Putamen (tissue), 1 donor: ENCODE measurements around the gene KLHL12.
"Not testable (repeated sequence)": the region's sequence is repeated elsewhere in the genome, so short reads cannot be mapped to it uniquely, and the experiment has no call there.

Experiments
- DNase-seq: peaks from one replicate; pipeline ENCODE4 v3.0.0-alpha.2; 2016; ENCODE audit warnings: low spot score

Gene KLHL12

DNA sequence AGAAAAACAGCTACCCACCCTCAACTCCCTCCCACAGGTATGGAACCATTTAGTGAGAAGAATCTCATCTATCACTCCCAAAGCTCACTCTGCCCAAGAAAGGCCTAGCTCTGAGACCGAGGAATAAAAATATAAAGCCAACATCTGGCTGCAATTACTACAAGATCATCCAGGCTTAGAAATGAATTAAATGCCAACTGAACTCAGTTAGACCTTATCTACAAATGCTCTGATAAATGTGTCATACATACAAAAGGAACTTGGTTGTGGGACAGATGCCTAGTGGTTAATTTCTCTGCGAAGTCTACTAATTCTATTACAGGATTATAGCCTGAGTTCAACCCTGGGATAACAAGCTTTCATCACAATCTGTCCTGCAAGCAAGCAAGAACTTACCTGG is 24.4 kb upstream of the KLHL12 start:
- no peak for DNase-seq

DNA sequence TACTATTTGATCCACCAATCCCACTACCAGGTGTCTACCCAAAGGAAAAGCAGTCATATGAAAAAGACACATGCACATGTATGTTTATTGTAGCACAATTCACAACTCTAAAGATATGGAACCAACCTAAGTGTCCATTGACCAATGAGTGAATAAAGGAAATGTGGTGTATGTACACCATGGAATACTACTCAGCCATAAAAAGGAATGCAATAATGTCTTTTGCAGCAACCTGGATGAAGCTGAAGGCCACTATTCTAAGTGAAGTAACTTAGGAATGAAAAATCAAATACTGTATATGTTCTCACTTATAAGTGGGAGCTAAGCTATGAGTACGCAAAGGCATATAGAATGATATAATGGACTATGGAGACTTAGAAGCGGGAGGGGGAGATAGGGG is 18.4 kb upstream of the KLHL12 start:
- DNase-seq: no peak

DNA sequence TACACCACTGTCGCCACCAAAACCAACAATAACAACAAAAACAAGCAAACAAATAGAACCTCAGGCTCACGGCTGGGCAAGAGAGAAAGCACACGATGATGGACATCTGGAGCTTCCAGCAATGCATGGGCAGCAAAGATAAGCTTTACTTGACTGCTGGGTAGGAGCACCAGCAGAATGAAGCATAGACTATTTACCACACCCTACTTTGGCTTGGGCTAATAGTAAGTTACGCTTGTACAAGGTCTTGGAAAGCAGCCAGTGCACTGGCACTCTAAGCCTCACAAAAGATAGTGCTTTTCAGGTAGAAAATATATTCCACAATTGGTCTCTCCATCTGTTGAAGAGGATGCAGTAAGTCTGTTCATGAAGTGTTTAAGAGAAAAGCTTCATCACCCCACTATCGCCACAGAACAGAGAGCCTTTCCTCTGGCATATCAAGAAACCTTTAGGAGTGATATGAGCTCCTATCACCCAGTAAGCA is 17.4 kb upstream of the KLHL12 start:
- DNase-seq: no peak

DNA sequence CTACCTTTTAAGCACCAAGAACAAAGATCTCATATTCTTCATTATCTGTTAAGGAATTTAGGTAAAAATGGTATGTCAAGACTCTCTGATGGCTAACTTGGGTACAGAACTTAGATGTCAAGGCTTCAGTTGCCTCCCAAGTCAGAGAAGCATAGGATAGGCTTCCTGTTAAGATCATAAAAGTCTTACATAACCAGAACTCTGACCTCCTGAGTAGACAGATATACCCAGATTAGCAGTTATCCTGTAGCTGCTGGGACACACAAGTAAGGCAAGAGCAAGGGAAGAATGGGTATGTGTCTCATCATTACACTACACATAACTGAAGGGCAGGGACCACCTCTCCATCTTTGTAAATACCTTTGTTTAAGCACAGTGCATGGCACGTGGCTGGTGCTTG is 15.4 kb upstream of the KLHL12 start:
- no peak for DNase-seq

DNA sequence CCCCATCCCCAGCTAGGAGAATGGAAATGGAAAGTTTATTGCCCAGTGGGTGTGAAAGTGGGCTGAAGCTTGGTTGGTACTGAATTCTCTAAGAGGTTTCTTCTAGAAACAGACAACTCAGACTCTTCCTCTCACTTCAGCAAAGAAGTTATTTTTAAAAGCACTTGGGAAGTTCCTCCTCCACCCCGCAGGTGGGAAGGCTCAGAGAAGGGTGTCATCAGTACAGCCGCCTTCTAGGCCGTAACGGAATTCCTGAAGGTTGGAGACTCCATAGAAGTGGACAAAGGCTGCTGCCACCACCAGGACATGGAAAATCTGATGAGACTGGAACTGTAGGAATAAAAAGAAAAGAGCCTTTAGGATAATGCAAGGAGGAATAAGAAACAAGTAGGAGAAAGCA is 14.3 kb upstream of the KLHL12 start:
- no peak for DNase-seq

DNA sequence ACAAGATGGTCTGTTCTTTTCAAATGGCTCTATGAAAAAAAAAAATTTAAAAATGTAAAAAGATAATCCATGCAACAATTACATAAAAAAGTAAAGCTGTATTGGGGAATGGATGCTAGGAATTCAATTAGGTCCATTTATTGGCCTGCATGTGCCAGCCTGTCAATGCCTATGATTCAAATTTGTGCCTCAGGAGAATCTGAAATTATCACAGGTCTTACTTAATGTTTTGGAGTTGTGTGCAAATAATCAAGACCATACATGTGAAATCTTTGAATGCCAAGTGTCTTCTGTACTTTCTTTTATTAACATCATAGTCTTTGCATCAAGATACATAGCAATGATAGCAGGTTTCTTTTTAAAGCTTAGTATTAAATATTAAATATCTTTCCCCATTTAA is 13.5 kb upstream of the KLHL12 start:
- DNase-seq: no peak

DNA sequence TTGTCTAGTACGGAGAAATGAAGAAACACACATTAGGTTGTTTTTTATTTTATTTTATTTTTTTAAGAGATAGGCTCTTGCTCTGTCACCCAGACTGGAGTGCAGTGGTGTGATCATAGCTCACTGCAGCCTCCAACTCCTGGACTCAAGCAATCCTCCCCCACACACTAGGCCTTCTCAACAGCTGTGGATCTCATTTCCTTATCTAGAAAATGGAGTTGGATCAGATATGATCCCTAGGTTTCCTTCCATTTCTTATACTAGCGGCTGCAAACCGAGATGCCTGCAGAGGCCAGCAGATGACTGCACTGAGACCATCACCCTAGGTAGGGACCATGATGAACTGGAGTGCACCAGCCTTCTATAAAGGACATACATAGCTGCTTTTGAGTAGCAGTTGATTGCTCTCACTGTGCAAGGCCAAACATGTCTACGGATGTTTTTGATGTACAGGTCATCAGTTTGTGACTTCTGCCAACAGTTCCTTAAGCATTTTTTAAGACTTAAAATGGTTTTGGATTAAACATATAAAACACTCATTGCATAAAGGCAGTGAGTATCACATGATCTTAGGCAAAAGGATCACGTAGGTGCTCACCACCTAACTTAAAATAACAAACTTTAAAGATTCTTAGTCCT is 11.4 kb upstream of the KLHL12 start:
- no peak for DNase-seq

DNA sequence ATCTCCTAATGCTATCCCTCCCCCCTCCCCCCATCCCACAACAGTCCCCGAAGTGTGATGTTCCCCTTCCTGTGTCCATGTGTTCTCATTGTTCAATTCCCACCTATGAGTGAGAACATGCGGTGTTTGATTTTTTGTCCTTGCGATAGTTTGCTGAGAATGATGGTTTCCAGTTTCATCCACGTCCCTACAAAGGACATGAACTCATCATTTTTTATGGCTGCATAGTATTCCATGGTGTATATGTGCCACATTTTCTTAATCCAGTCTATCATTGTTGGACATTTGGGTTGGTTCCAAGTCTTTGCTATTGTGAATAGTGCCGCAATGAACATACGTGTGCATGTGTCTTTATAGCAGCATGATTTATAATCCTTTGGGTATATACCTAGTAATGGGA is 9.4 kb upstream of the KLHL12 start:
- not testable (repeated sequence) for DNase-seq

DNA sequence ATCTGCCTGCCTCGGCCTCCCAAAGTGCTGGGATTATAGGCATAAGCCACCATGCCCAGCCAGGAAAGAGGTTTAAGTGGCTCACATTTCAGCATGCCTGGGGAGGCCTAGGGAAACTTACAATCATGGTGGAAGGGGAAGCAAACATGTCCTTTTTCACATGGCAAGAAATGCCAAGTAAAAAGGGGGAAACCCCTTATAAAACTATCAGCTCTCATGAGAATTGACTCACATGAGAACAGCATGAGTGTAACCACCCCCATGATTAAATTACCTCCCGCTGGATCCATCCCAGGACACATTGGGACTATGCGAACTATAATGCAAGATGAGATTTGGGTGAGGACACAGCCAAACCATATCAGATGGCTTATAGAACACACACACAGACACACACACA is 8.8 kb upstream of the KLHL12 start:
- no peak for DNase-seq

DNA sequence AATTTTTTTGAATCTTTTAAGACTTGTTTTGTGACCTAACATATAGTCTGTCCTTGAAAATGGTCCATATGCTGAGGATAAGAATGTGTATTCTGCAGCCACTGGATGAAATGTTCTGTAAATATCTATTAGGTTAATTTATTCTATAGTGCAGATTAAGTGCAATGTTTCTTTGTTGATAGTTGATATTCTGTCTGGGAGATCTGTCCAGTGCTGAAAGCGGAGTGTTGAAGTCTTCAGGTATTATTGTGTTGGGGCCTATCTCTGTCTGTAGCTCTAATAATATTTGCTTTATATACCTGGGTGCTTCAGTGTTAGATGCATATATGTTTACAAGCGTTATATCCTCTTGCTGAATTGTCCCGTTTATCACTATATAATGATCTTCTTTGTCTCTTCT is 7.7 kb upstream of the KLHL12 start:
- DNase-seq: no peak

DNA sequence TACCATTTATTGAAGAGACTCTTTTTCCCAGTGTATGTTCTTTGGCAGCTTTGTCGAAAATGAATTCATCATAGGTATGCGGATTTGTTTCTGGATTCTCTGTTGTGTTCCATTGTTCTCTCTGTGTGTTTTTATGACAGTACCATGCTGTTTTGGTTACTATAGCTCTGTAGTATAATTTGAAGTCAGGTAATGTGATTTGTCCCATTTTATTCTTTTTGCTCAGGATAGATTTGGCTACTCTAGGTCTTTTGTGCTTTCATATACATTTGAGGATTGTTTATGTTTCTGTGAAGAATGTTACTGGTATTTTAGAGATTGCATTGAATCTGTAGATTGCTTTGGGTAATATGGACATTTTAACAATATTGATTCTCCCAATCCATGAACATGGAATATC is 5.4 kb upstream of the KLHL12 start:
- no peak for DNase-seq

DNA sequence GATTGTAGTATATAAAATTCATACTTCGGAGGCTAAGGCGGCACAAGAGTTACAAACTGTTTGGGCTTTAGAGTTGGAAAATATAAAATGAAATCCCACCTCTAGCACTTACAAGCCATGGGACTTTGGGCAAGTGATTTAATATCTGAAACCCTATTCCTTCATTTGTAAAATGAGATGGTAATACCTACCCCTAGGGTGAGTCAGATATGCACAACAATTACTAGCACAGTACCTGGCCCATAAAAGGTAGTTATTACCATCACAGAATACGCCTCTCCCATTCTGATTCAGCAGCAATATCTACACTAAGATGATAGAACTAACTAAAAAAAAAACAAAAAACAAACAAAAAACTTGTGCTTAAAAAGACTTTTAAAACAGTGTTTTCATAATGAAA is 3.5 kb downstream of the KLHL12 start:
- no peak for DNase-seq

DNA sequence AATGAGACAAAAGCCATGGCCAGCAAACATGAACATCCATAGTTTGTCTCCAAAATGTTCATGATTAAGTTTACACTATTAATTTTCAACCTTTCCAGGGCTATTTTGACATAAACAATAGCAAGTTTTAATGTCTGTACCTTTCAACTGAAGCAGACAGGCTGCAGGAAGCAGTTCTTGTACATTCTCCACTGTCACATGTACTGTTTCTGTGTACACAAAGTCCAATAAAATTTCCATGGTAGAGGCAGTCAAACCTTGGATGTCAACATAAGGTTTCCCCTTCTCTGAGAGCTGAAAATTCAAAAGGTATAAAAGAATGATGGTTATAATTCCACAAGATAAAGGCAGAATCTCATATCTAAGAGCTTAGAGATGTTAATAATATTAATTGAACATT is 7.4 kb downstream of the KLHL12 start:
- DNase-seq: no peak

DNA sequence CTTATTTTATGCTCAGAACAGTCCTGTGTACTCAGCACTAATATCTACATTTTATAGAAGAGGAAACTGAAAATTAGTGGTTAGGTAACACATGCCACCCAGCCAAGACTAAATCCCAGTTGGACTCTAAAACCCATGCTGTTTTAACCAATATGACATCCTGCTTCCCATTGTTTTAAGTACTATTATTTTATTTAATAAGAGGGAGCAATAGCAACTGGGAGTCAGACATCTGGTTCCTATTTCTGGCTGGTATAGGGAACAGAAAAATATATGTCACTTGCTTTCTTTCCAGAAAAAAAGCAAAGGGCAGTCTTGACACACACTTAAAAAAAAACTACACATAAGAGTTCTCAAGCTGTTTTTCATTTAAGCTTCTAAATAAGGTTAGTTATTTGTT is 11.9 kb downstream of the KLHL12 start:
- DNase-seq: no peak

DNA sequence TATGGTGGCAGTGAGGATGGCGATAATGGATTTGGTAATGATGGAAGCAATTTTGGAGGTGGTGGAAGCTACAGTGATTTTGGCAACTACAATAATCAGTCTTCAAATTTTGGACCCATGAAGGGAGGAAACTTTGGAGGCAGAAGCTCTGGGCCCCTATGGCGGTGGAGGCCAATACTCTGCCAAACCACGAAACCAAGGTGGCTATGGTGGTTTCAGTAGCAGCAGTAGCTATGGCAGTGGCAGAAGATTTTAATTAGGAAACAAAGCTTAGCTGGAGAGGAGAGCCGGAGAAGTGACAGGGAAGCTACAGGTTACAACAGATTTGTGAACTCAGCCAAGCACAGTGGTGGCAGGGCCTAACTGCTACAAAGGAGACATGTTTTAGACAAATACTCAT is 14.6 kb downstream of the KLHL12 start:
- not testable (repeated sequence) for DNase-seq

DNA sequence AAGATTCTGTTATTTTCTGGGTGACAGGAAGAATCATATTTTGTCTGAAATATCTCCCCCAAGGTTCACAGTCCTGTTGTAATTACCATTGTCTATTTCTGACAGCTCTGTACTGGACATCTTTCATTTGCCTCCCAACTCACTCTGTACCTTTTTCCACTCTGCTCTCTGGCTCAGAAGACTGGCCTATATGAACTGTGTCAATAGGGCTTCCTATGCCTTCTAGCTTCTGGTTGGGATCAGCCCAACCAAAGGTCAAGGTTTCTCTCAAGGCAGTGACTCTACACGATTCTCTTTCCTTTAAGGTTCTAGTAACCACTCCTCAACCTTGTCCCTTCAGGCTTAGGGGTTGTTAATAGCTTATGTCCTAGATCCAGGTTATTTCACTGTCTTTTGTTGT is 17.5 kb downstream of the KLHL12 start:
- no peak for DNase-seq

DNA sequence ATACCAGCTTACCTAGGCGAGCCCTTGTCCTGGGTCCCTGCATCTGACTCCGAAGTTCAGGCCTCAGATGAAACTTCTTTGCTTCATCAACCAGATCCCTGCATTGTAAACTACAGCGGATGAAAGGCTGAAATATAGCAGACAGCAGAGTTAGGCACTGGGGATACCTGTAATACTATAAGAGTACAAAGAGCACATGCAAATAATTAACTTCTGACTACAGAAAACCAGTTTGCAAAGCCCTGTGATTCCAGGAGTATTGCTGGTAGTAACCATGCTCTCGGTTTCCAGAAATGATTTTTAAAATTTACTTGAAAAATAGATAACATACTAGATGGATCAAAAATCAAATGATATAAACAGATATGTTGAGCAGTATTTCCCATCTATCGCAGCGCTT is 18.0 kb downstream of the KLHL12 start:
- DNase-seq: no peak

DNA sequence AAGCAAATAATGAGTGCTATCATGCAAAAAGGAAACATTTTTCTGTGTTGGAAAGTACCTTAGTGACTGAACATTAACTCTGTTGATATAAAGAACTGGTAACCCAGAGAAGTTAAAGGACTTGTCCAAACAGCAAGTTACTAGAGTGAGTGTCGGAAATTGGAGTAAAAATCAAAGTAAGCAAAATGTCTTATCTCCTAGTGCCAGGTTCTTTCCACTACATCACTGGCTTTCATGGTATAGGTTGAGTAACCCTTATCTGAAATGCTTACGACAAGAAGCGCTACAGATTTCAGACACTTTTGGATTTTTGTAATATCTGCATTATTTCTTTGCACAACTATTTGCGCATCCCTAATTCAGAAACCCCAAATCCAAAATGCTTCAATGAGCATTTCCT is 21.7 kb downstream of the KLHL12 start:
- DNase-seq: no peak

DNA sequence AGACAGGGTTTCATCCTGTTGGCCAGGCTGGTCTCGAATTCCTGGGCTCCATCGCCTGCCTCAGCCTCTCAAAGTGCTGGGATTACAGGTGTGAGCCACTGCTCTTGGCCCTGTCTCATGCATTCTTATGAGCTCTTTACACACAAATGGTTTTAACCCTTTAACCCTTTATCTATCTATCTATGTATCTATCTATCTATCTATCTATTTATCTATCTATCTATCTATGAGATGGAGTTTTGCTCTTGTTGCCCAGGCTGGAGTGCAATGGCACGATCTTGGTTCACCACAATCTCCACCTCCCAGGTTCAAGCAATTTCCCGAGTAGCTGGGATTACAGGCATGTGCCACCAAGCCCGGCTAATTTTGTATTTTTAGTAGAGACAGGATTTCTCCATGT is 23.2 kb downstream of the KLHL12 start:
- DNase-seq: not testable (repeated sequence)

DNA sequence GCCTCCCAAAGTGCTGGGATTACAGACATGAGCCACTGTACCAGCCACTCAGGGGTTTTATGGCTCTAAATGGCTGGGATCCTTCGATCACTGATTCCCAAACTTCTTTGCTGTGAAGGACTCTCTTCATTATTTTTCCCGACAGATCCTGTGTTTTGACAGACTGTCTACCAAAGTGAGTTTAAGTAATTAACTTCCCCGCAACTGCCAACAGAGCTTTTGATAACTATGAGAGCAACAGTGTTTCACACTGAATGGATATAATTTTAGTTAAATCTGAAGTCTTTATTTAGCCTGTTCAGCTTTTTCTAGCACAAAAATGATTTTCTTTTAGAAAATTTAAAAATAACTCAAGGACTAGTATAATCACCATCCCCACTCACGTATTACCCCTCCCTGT is 25.5 kb downstream of the KLHL12 start:
- peak; percentile 59 for DNase-seq

DNA sequence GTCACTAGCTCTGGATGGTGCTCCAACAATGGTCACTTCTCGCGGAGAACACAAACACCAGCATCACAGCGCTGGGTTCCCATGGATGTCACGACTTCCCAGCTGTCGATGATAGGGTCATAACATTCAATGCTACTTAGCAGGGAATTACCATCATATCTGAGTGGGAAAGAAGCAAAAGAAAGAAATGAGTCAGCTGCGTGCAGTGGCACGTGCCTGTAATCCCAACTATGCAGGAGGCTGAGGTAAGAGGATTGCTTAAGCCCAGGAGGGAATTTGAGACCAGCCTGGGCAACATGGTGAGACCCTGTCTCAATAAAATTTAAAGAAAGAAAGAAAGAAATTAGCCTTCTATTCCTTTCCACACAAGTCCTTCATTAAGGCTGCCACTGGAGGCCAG is 34.5 kb downstream of the KLHL12 start:
- no peak for DNase-seq

DNA sequence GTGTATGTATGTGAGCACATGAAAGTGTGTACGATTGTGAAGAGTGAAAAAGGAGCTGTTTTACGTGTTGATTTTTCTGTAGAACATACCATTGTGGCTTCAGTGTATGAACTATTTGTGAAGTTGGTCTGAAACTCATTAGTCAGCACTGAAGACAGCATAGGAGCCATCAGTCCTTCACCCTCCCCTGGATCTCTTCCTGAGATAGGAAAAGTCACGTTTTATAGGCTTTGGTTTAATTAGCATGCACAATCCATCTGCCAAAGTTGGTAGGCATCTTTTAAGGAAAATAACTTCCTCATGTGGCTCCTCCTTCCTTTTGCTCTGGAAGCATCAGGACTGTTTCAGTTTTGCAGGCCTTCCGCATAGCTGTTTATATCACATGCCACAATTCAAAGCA is 36.6 kb downstream of the KLHL12 start:
- DNase-seq: no peak

DNA sequence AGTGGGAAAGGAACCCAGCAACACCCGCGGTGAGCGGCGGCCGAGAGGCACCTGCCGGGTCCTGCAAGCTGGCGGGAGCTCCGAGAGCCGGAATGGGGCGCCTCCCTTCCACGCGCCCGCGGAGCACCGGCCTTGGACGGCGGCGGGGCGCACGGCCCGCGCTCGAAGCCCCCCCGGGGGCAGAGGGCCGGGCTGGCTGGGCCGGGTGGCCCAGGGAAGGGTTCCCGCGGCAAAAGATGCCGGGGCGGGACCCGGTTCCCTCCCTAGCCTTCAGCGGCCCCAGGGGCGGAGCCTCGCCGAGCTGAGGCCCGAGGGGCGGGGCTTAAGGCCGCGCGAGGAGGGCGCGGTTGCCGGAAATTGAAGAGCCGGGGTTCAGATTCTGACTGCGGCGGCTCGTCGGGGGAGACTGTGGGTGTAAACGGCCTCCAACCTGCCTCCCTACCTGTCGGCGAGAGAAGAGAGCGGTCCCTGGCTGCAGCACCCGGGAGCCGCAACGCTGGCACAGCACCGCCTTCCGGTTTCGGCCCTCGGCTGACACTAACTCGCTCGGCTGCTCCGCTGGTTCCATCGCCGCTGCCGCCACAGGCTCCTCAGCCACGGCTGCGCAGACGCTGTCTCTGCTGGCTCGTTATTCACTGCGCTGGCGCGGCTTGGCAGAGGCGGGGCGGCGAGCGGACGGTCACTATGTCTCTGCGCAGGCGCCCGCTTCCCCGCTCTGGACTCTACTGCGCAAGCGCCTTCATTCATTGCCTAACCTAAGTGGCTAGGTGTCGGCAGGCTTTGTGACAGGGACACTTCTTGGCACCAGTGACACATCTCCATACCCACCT is 38.3 kb downstream of the KLHL12 start, which contains the start of gene RABIF:
Gene RABIF, minus strand, starts transcription at position 619 of the 830 bp plus-strand sequence. Its CDS starts 51 bp downstream, at position 568.
- DNase-seq: peak; percentile 96

DNA sequence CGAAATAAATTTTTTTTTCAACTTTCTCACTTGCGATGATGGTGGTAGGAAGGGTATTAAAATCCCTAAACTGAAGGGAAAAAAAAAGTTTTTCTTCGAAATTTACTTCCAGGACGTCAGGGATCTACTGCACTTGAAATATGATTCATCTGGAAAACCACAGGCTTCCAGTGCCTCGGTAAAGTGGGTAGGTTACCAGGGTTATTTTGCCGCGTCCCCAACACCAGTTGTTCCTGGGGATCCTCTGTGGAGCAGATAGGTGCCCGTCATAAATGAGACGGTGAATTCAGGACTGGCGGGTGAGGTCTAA is 38.9 kb downstream of the KLHL12 start:
- DNase-seq: no peak
